Adrenal gland (tissue), 12 donors: Measurements from ENCODE around the gene SMARCC1. TPM values are rescaled to one million over a fixed set of nuclear protein-coding genes. Genes with fewer than 3 reads are reported as not detected.

ENCODE experiments used
- DNase-seq, 7 donors: peaks; one replicate each; pipeline ENCODE4 v3.0.0-alpha.2; 2019 to 2020
- H3K27ac ChIP-seq, 5 donors: fragments of 200-600 bp; sonication (generic) in 4 of 5; 1 replicate in 3 of 5; 2 replicates in 2 of 5; pipeline versions ENCODE4 v1.5.1 to v1.8.0; 2016 to 2020; ENCODE audit warnings: mild to moderate bottlenecking in 1 of 5
- H3K27me3 ChIP-seq: fragments of 200-600 bp; 2 replicates; pipeline ENCODE4 v1.8.0; 2021
- H3K36me3 ChIP-seq, 2 donors: fragments of 200-600 bp; replicated peaks in 1 of 2; 1 replicate in 1 of 2; 2 replicates in 1 of 2; pipeline versions ENCODE4 v1.5.1 to v1.8.0; 2018 to 2022
- H3K4me1 ChIP-seq, 2 donors: fragments of 200-600 bp; replicated peaks in 1 of 2; 1 replicate in 1 of 2; 2 replicates in 1 of 2; pipeline versions ENCODE4 v1.5.1 to v1.8.0; 2018 to 2021
- H3K4me3 ChIP-seq, 4 donors: fragments of 200-600 bp; sonication (generic) in 3 of 4; one replicate each; pipeline ENCODE4 v1.5.1; 2016 to 2018
- H3K9me3 ChIP-seq, 3 donors: fragments of 200-600 bp; sonication (generic) in 1 of 3; replicated peaks in 1 of 3; 1 replicate in 2 of 3; 2 replicates in 1 of 3; pipeline versions ENCODE4 v1.5.1 to v1.8.0; 2016 to 2021
- POLR2A ChIP-seq, 2 donors: fragments of 450-650 bp; IDR thresholded peaks; one replicate each; pipeline ENCODE4 v1.6.1; 2017; ENCODE audit warnings: antibody characterized with exemption in 2 of 2, mild to moderate bottlenecking in 2 of 2, moderate library complexity in 1 of 2
- WGBS, 4 donors: extraction: QIAGEN DNeasy Blood & Tissue Kit in 2 of 4; methylation state at CpG; one replicate each; pipeline versions ENCODE4 v1.1.5 to v1.1.7; 2013 to 2017; 5-methylcytosine and 5-hydroxymethylcytosine counted together
- intact Hi-C, 2 donors: fragments of 100-400 bp; cut with DNase I; formaldehyde crosslinking; loops; one replicate each; pipeline versions ENCODE4 v1.14.1 to v1.15.0; 2022 to 2023
- polyA plus RNA-seq, 3 donors: library from polyadenylated mRNA; stranded (reverse); fragments of 200-250 nt in 2 of 3; fragments of 350-450 nt in 1 of 3; fragmentation: Illumina TruSeq in 1 of 3; extraction: RNeasy Lipid Tissue Mini Kit (QIAGEN cat#74804) in 1 of 3; gene quantifications; one replicate each; pipeline ENCODE4 v1.2.3, GENCODE V29; 2013 to 2014
- total RNA-seq, 9 donors: library from RNA; depleted of rRNA in 4 of 9; stranded (reverse); fragments of >200 nt in 4 of 9; fragments of 120-200 nt in 1 of 9; fragmentation: NEBNext Ultra II Directional in 1 of 9; extraction: Animal tissue kit (Norgen Biotek cat#: 25700) in 1 of 9; gene quantifications; one replicate each; pipeline versions ENCODE4 v1.1.0 to v1.2.4, GENCODE V29; 2013 to 2023
- TF ChIP-seq, protein P1 (sequence below), 6 experiments: fragments of 450-650 bp in 4 of 6; fragments of 200-600 bp in 2 of 6; sonication (generic) in 1 of 6; IDR thresholded peaks; 1 replicate in 5 of 6; 2 replicates in 1 of 6; pipeline versions ENCODE4 v1.5.1 to v1.8.0; 2016 to 2021; ENCODE audit warnings: antibody characterized with exemption in 6 of 6, mild to moderate bottlenecking in 2 of 6, moderate library complexity in 1 of 6
- donor health status: healthy with polysubstance abuse.
- donor health status: Bipolar disorder and iron deficiency.
- donor health status: DM: yes; HTN: yes; CAD: no.
- donor health status: DM: no; HTN: no; CAD: no.
- donor health status: DM: no; HTN: no; CAD: no.
- donor health status: DM: yes; HTN: yes; CAD: no.

Gene SMARCC1
- total and polyA plus RNA-seq, 12 donors = 5.5 to 47.4 (median 19.9) TPM

DNA sequence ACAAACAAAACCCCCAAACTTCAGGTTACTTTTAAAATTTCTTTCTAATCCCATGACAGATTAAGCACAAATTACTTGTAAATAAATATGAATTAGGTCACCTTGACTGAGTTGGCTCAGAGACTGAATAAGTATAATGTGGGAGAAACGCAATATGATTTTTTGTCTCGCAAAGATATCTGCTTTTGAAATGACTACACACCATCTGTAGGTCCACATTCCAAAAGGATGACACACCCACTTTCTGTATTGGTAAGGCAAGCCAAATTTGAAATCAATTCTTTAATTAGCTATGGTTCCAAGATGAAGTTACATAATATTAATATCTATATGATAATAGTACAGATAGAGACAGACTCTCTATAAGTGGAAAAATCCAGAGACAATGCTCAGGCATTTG is 136.1 kb downstream of the SMARCC1 start:
- Histone ChIP-seq H3K27ac (no peak overlapping the region), H3K4me3 (no peak overlapping the region), H3K27me3 (no peaks in the 10 kb centered on the region), H3K36me3 (peaks cover 0 to 6% of the 10 kb centered on the region in 2 donors), H3K9me3 (no peaks in the 10 kb centered on the region), H3K4me1 (no peaks in the 10 kb centered on the region)
- DNase-seq = no peak
- intact Hi-C loops = no loop called here
- TF ChIP-seq, protein P1, sequence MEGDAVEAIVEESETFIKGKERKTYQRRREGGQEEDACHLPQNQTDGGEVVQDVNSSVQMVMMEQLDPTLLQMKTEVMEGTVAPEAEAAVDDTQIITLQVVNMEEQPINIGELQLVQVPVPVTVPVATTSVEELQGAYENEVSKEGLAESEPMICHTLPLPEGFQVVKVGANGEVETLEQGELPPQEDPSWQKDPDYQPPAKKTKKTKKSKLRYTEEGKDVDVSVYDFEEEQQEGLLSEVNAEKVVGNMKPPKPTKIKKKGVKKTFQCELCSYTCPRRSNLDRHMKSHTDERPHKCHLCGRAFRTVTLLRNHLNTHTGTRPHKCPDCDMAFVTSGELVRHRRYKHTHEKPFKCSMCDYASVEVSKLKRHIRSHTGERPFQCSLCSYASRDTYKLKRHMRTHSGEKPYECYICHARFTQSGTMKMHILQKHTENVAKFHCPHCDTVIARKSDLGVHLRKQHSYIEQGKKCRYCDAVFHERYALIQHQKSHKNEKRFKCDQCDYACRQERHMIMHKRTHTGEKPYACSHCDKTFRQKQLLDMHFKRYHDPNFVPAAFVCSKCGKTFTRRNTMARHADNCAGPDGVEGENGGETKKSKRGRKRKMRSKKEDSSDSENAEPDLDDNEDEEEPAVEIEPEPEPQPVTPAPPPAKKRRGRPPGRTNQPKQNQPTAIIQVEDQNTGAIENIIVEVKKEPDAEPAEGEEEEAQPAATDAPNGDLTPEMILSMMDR (IDR thresholded peaks at IDR 0.05) = no peak
- no peak for TF ChIP-seq POLR2A (IDR thresholded peaks at IDR 0.05)
- WGBS, 4 donors = 93 to 100% (median 95%) methylated on average over 2 of the region's 2 CpGs

GRCh38 chr3:47643092-47643491 is 138.6 kb downstream of the SMARCC1 start:
- H3K4me1 ChIP-seq = no peaks in the 10 kb centered on the region

GRCh38 chr3:47641739-47642138 is 140.0 kb downstream of the SMARCC1 start:
- no peak for TF ChIP-seq POLR2A (IDR thresholded peaks at IDR 0.05)

More at GRCh38 chr3:47643092-47643491, 138.6 kb downstream of the SMARCC1 start:
- no peak for DNase-seq
- Histone ChIP-seq H3K27ac (no peak overlapping the region), H3K27me3 (no peaks in the 10 kb centered on the region), H3K36me3 (peaks cover 0 to 7% of the 10 kb centered on the region in 2 donors), H3K9me3 (no peaks in the 10 kb centered on the region), H3K4me3 (no peak overlapping the region)
- 92 to 94% (median 93%) methylated on average over 6 of the region's 6 CpGs for WGBS, 4 donors
- no peak for TF ChIP-seq POLR2A (IDR thresholded peaks at IDR 0.05)
- TF ChIP-seq, protein P1 (IDR thresholded peaks at IDR 0.05) = no peak
- intact Hi-C loops = no loop called here

GRCh38 chr3:47636921-47637320 is 144.8 kb downstream of the SMARCC1 start:
- no peak overlapping the region for H3K27ac ChIP-seq
- no peaks in the 10 kb centered on the region for H3K27me3 ChIP-seq
- TF ChIP-seq POLR2A (IDR thresholded peaks at IDR 0.05) = no peak
- TF ChIP-seq, protein P1 (IDR thresholded peaks at IDR 0.05) = no peak
- no peaks in the 10 kb centered on the region for H3K4me1 ChIP-seq
- intact Hi-C loops = no loop called here
- DNase-seq = no peak
- H3K9me3 ChIP-seq = no peaks in the 10 kb centered on the region
- peaks cover 0 to 16% of the 10 kb centered on the region in 2 donors for H3K36me3 ChIP-seq
- no peak overlapping the region for H3K4me3 ChIP-seq
- 72 to 95% (median 91%) methylated on average over 2 of the region's 2 CpGs for WGBS, 4 donors

More at GRCh38 chr3:47641739-47642138, 140.0 kb downstream of the SMARCC1 start:
- Histone ChIP-seq H3K9me3 (no peaks in the 10 kb centered on the region), H3K36me3 (peaks cover 0 to 19% of the 10 kb centered on the region in 2 donors), H3K27ac (no peak overlapping the region), H3K4me3 (no peak overlapping the region), H3K27me3 (no peaks in the 10 kb centered on the region), H3K4me1 (no peaks in the 10 kb centered on the region)
- intact Hi-C loops = no loop called here
- DNase-seq = no peak
- 93 to 97% (median 94%) methylated on average over 7 of the region's 7 CpGs for WGBS, 4 donors

DNA sequence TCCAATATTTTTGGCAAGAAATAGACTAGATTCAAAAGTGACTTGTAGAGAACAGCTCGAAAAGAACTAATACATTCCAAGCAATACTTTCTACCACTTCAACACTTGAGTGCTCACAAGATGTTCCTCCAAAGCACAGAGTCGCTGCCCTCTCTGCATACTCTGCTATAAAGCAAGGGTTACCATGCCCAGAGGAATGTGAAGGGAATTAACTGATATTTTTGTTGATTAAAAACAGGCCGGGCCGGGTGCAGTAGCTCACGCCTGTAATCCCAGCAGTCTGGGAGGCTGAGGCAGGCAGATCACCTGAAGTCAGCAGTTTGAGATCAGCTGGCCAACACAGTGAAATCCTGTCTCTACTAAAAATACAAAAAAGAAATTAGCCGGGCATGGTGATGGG is 145.5 kb downstream of the SMARCC1 start:
- Histone ChIP-seq H3K4me3 (no peak overlapping the region), H3K27me3 (no peaks in the 10 kb centered on the region), H3K36me3 (peaks cover 0 to 13% of the 10 kb centered on the region in 2 donors), H3K4me1 (no peaks in the 10 kb centered on the region), H3K9me3 (no peaks in the 10 kb centered on the region), H3K27ac (no peak overlapping the region)
- TF ChIP-seq POLR2A (IDR thresholded peaks at IDR 0.05) = no peak
- TF ChIP-seq, protein P1 (IDR thresholded peaks at IDR 0.05) = no peak
- DNase-seq = no peak
- intact Hi-C loops = no loop called here
- 92 to 95% (median 93%) methylated on average over 6 of the region's 6 CpGs for WGBS, 4 donors
